ENCODE measurements around the gene DNAJB6. TPM values are rescaled to one million over a fixed set of nuclear protein-coding genes. Genes with fewer than 3 reads are reported as not detected.

The DNAJB6 gene
- total RNA-seq, 2 donors from 2014 or later = 126 to 174 TPM

- Mint-ChIP-seq H3K36me3 (ENCODE audit: low read depth) (no peaks in the 10 kb centered on the region), H3K27ac (no peak overlapping the region), H3K9me3 (no peaks in the 10 kb centered on the region), H3K27me3 (ENCODE audit: insufficient read depth) (no peaks in the 10 kb centered on the region), H3K4me1 (peaks cover 2% of the 10 kb centered on the region), H3K4me3 (no peak overlapping the region)
- no peak for DNase-seq
- H3K27me3 ChIP-seq (ENCODE audit: control insufficient read depth, insufficient read depth, low read length, poor library complexity, severe bottlenecking) = no peaks in the 10 kb centered on the region
- H3K9ac ChIP-seq (ENCODE audit: extremely low read depth, low read length, poor library complexity, severe bottlenecking) = no peak overlapping the region
- WGBS, 2 experiments (ENCODE audit: insufficient coverage in 1 of 2, insufficient read length in 1 of 2) = 87 to 93% methylated on average over 12 of the region's 12 CpGs
- H3K4me3 ChIP-seq (ENCODE audit: low read length) = no peak overlapping the region
- no peaks in the 10 kb centered on the region for H3K4me1 ChIP-seq (ENCODE audit: control insufficient read depth, insufficient read depth, low read length)
- no peak overlapping the region for H3K27ac ChIP-seq (ENCODE audit: low read depth, low read length)
- no peaks in the 10 kb centered on the region for H3K36me3 ChIP-seq (ENCODE audit: control insufficient read depth, insufficient read depth, low read length)
- H3K9me3 ChIP-seq (ENCODE audit: control insufficient read depth, low read length) = no peaks in the 10 kb centered on the region
- no peak for TF ChIP-seq CTCF (conservative IDR thresholded peaks at IDR 0.05)
Measured at GRCh38 chr7:157294773-157295172, 42.0 kb upstream of the DNAJB6 start.

GRCh38 chr7:157295338-157295737 lies 41.5 kb upstream of the DNAJB6 start:
- no peaks in the 10 kb centered on the region for H3K9me3 Mint-ChIP-seq
- TF ChIP-seq CTCF (conservative IDR thresholded peaks at IDR 0.05) = no peak
- no peaks in the 10 kb centered on the region for H3K36me3 Mint-ChIP-seq (ENCODE audit: low read depth)
- H3K4me3 Mint-ChIP-seq = no peak overlapping the region
- WGBS, 2 experiments (ENCODE audit: insufficient coverage in 1 of 2, insufficient read length in 1 of 2) = 92 to 96% methylated on average over 6 to 12 of the region's 12 CpGs
- H3K4me1 Mint-ChIP-seq = peaks cover 2% of the 10 kb centered on the region
- Histone ChIP-seq H3K27ac (ENCODE audit: low read depth, low read length) (no peak overlapping the region), H3K9me3 (ENCODE audit: control insufficient read depth, low read length) (no peaks in the 10 kb centered on the region), H3K27me3 (ENCODE audit: control insufficient read depth, insufficient read depth, low read length, poor library complexity, severe bottlenecking) (no peaks in the 10 kb centered on the region), H3K4me1 (ENCODE audit: control insufficient read depth, insufficient read depth, low read length) (no peaks in the 10 kb centered on the region), H3K9ac (ENCODE audit: extremely low read depth, low read length, poor library complexity, severe bottlenecking) (no peak overlapping the region), H3K4me3 (ENCODE audit: low read length) (no peak overlapping the region), H3K36me3 (ENCODE audit: control insufficient read depth, insufficient read depth, low read length) (no peaks in the 10 kb centered on the region)
- H3K27me3 Mint-ChIP-seq (ENCODE audit: insufficient read depth) = no peaks in the 10 kb centered on the region
- no peak for DNase-seq
- no peak overlapping the region for H3K27ac Mint-ChIP-seq

GRCh38 chr7:157297185-157297584 lies 39.6 kb upstream of the DNAJB6 start:
- Mint-ChIP-seq H3K9me3 (no peaks in the 10 kb centered on the region), H3K27me3 (ENCODE audit: insufficient read depth) (no peaks in the 10 kb centered on the region), H3K4me1 (peaks cover 1% of the 10 kb centered on the region), H3K27ac (no peak overlapping the region), H3K4me3 (no peak overlapping the region), H3K36me3 (ENCODE audit: low read depth) (no peaks in the 10 kb centered on the region)
- no peak for TF ChIP-seq CTCF (conservative IDR thresholded peaks at IDR 0.05)
- Histone ChIP-seq H3K27ac (ENCODE audit: low read depth, low read length) (no peak overlapping the region), H3K4me3 (ENCODE audit: low read length) (no peak overlapping the region), H3K9ac (ENCODE audit: extremely low read depth, low read length, poor library complexity, severe bottlenecking) (no peak overlapping the region), H3K9me3 (ENCODE audit: control insufficient read depth, low read length) (no peaks in the 10 kb centered on the region), H3K4me1 (ENCODE audit: control insufficient read depth, insufficient read depth, low read length) (no peaks in the 10 kb centered on the region), H3K27me3 (ENCODE audit: control insufficient read depth, insufficient read depth, low read length, poor library complexity, severe bottlenecking) (no peaks in the 10 kb centered on the region), H3K36me3 (ENCODE audit: control insufficient read depth, insufficient read depth, low read length) (no peaks in the 10 kb centered on the region)
- no peak for DNase-seq
- WGBS, 2 experiments (ENCODE audit: insufficient coverage in 1 of 2, insufficient read length in 1 of 2) = 87 to 93% methylated on average over 7 to 13 of the region's 13 CpGs
